Left forelimb (tissue), 1 donor: Measurements from ENCODE around the gene MRI1.
A peak's percentile ranks its signal among the peaks of the same experiment; 100 is the strongest.

Experiments
- DNase-seq: peaks from one replicate; pipeline ENCODE4 v3.0.0-alpha.2; 2018; ENCODE audit warnings: low spot score

Gene MRI1

GRCh38 chr19:13794757-13795589 is 30.7 kb downstream of the MRI1 start, which contains the start of gene ZSWIM4:
TSS of gene ZSWIM4 (plus strand) at chr19:13795443. CDS start at chr19:13795649, 206 bp downstream.
- DNase-seq: peak; percentile 98

- DNase-seq: no peak
These were observed 31.4 kb downstream of the MRI1 start for GRCh38 chr19:13795595-13796300.

GRCh38 chr19:13796301-13797057 is 32.2 kb downstream of the MRI1 start:
- DNase-seq: no peak

- DNase-seq: no peak
These were observed 32.7 kb downstream of the MRI1 start for GRCh38 chr19:13797058-13797440.

- DNase-seq: no peak
These were observed 33.5 kb downstream of the MRI1 start for GRCh38 chr19:13797870-13798269.

GRCh38 chr19:13799669-13800068 is 35.3 kb downstream of the MRI1 start:
- DNase-seq: no peak

GRCh38 chr19:13803038-13803437 is 38.7 kb downstream of the MRI1 start:
- no peak for DNase-seq

- DNase-seq: no peak
These were observed 40.7 kb downstream of the MRI1 start for GRCh38 chr19:13804830-13805683.

- no peak for DNase-seq
These were observed 42.4 kb downstream of the MRI1 start for GRCh38 chr19:13806728-13807127.

GRCh38 chr19:13807421-13808021 is 43.2 kb downstream of the MRI1 start:
- no peak for DNase-seq

GRCh38 chr19:13808856-13809255 is 44.5 kb downstream of the MRI1 start:
- no peak for DNase-seq

- DNase-seq: no peak
These were observed 48.2 kb downstream of the MRI1 start for GRCh38 chr19:13812544-13812943.

GRCh38 chr19:13813147-13813546 is 48.8 kb downstream of the MRI1 start:
- DNase-seq: no peak

GRCh38 chr19:13814550-13814949 is 50.2 kb downstream of the MRI1 start:
- no peak for DNase-seq

GRCh38 chr19:13817018-13817614 is 52.8 kb downstream of the MRI1 start:
- DNase-seq: no peak

- no peak for DNase-seq
These were observed 53.5 kb downstream of the MRI1 start for GRCh38 chr19:13817615-13818371.

GRCh38 chr19:13819238-13819637 is 54.9 kb downstream of the MRI1 start:
- DNase-seq: no peak

GRCh38 chr19:13821292-13821691 is 57.0 kb downstream of the MRI1 start:
- DNase-seq: no peak

GRCh38 chr19:13823256-13823655 is 58.9 kb downstream of the MRI1 start:
- DNase-seq: no peak
